HepG2 (cell line): ENCODE data around the gene SLC16A3. TPM values are rescaled to one million over a fixed set of nuclear protein-coding genes. Genes with fewer than 3 reads are reported as not detected.
A peak's percentile ranks its signal among the peaks of the same experiment; 100 is the strongest.

ENCODE experiments used
- ATAC-seq: fragments of 200-7000 bp; cut with Tn5 transposase; 3 replicates; pipeline ENCODE4 v1.9.1; 2020; ENCODE audit warnings: mild to moderate bottlenecking, moderate library complexity
- BruUV-seq: library from RNA; stranded (reverse); fragments of 400-500 nt; replicated peaks from 2 replicates; lab custom pipeline; 2021; lab: Mats Ljungman, UMichigan
- CTCF ChIA-PET: fragments of 300-600 bp; formaldehyde crosslinking; extraction: SDS; loops from one replicate; lab custom pipeline; 2021; ENCODE audit warnings: low total read pairs, inconsistent platforms, low intra/inter-chr PET ratio; lab: Yijun Ruan, JAX
- POLR2A ChIA-PET: fragments of 350-600 bp; sonication (Branson Sonifier 250); formaldehyde crosslinking; loops from one replicate; lab custom pipeline; 2020; ENCODE audit warnings: antibody characterized with exemption, inconsistent platforms; lab: Yijun Ruan, JAX
- DNase-seq: peaks from one replicate; pipeline ENCODE4 v3.0.0-alpha.2; 2015; ENCODE audit warnings: low spot score
- FAIRE-seq: peaks from 3 replicates; lab custom pipeline; 2011; peaks lifted over from hg19 to GRCh38; lab: Jason Lieb, UNC
- H2AFZ ChIP-seq: one replicate; pipeline ENCODE4 v1.6.1; 2011; ENCODE audit warnings: low read length, inconsistent platforms
- H3K27ac ChIP-seq: fragments of 300-600 bp; 3 replicates; pipeline ENCODE4 v1.8.0; 2011; ENCODE audit warnings: mixed run types, mild to moderate bottlenecking, mixed read lengths, low read length, inconsistent platforms; ENCODE audit not compliant: insufficient read depth; ENCODE audit errors: extremely low read length
- H3K27me3 ChIP-seq, 2 experiments: fragments of 200-600 bp in 1 of 2; 2 replicates in 1 of 2; 3 replicates in 1 of 2; pipeline versions ENCODE4 v1.6.0 to v1.8.0; 2011; ENCODE audit warnings: low read length in 2 of 2, mild to moderate bottlenecking in 2 of 2, moderate library complexity in 2 of 2, inconsistent platforms in 1 of 2; ENCODE audit not compliant: insufficient read depth in 2 of 2, control insufficient read depth in 1 of 2
- H3K36me3 ChIP-seq, 2 experiments: fragments of 200-600 bp in 1 of 2; replicated peaks in 1 of 2; 2 replicates in 1 of 2; 3 replicates in 1 of 2; pipeline versions ENCODE4 v1.5.1 to v1.8.0; 2011; ENCODE audit warnings: low read length in 2 of 2, inconsistent platforms in 1 of 2; ENCODE audit not compliant: insufficient read depth in 2 of 2, control insufficient read depth in 1 of 2
- H3K4me1 ChIP-seq: 2 replicates; pipeline ENCODE4 v1.5.1; 2012; ENCODE audit warnings: low read length, inconsistent platforms; ENCODE audit not compliant: insufficient read depth
- H3K4me2 ChIP-seq: 2 replicates; pipeline ENCODE4 v1.6.0; 2011; ENCODE audit warnings: low read depth, low read length, inconsistent platforms
- H3K4me3 ChIP-seq, 3 experiments: fragments of 200-600 bp in 1 of 3; sonication (generic), shearing (Covaris generic) in 1 of 3; replicated peaks in 1 of 3; 2 replicates each; pipeline ENCODE4 v1.5.1; 2011 to 2016; ENCODE audit warnings: low read length in 3 of 3, inconsistent platforms in 2 of 3, low read depth in 2 of 3, mild to moderate bottlenecking in 2 of 3, control low read depth in 1 of 3, mixed read lengths in 1 of 3; ENCODE audit not compliant: insufficient read depth in 1 of 3
- H3K79me2 ChIP-seq: one replicate; pipeline ENCODE4 v1.6.1; 2011; ENCODE audit warnings: low read length, inconsistent platforms; ENCODE audit not compliant: insufficient read depth
- H3K9ac ChIP-seq: 2 replicates; pipeline ENCODE4 v1.6.0; 2011; ENCODE audit warnings: mild to moderate bottlenecking, low read depth, low read length, inconsistent platforms; ENCODE audit not compliant: insufficient read depth
- H3K9me3 ChIP-seq: 2 replicates; pipeline ENCODE4 v1.5.1; 2012; ENCODE audit warnings: mild to moderate bottlenecking, low read length
- H4K20me1 ChIP-seq: 2 replicates; pipeline ENCODE4 v1.6.0; 2011; ENCODE audit warnings: inconsistent platforms, mild to moderate bottlenecking, low read length, moderate library complexity; ENCODE audit not compliant: insufficient read depth
- ASH2L ChIP-seq: fragments of 300-600, 200-600 bp; sonication (generic); IDR thresholded peaks from 2 replicates; pipeline ENCODE4 v1.7.0; 2017; ENCODE audit warnings: low read depth, mild to moderate bottlenecking, moderate library complexity, mixed read lengths, low read length; ENCODE audit not compliant: insufficient read length
- CBX2 ChIP-seq, 2 experiments: fragments of 200-600 bp in 1 of 2; sonication (generic); formaldehyde crosslinking in 1 of 2; IDR thresholded peaks; 2 replicates each; pipeline versions ENCODE4 v1.7.0 to v1.8.1; 2018 to 2022; ENCODE audit warnings: low read depth in 2 of 2, low read length in 1 of 2, mild to moderate bottlenecking in 1 of 2, missing genetic modification reagents in 1 of 2
- GMEB2 ChIP-seq: IDR thresholded peaks from 2 replicates; pipeline ENCODE4 v1.6.1; 2016; ENCODE audit warnings: missing biosample characterization, missing genetic modification reagents, low read depth
- PHF20 ChIP-seq: sonication (generic); formaldehyde crosslinking; IDR thresholded peaks from 2 replicates; pipeline ENCODE4 v1.5.0; 2020; ENCODE audit warnings: mild to moderate bottlenecking, missing genetic modification reagents
- SNAPC2 ChIP-seq: sonication (generic); formaldehyde crosslinking; IDR thresholded peaks from 2 replicates; pipeline ENCODE4 v1.8.1; 2022; ENCODE audit warnings: mild to moderate bottlenecking, missing genetic modification reagents
- UBTF ChIP-seq: sonication (generic); formaldehyde crosslinking; IDR thresholded peaks from 2 replicates; pipeline ENCODE4 v1.4.0; 2020; ENCODE audit warnings: mild to moderate bottlenecking, missing genetic modification reagents
- ZBTB38 ChIP-seq: sonication (generic); formaldehyde crosslinking; IDR thresholded peaks from 2 replicates; pipeline ENCODE4 v1.5.1; 2020; ENCODE audit warnings: mild to moderate bottlenecking, missing genetic modification reagents
- ZFAT ChIP-seq: sonication (generic); formaldehyde crosslinking; conservative IDR thresholded peaks from 2 replicates; pipeline ENCODE4 v1.8.1; 2023; ENCODE audit warnings: missing genetic modification reagents, inconsistent platforms
- WGBS: methylation state at CpG from one replicate; pipeline ENCODE4 v1.1.6; 2017; ENCODE audit warnings: low lambda C conversion rate; 5-methylcytosine and 5-hydroxymethylcytosine counted together
- in situ Hi-C: cut with HindIII; loops from 2 replicates; pipeline ENCODE4 v1.10.0; 2017; ENCODE audit warnings: low pct_unique_long_range_greater_than_20kb; ENCODE audit not compliant: extremely low pct_ligation_motif_present
- intact Hi-C: fragments of 100-400 bp; cut with micrococcal nuclease; formaldehyde crosslinking; loops from one replicate; pipeline ENCODE4 v1.10.0; 2022; ENCODE audit not compliant: unreplicated experiment
- polyA plus RNA-seq, 8 experiments: library from polyadenylated mRNA; depleted of rRNA in 3 of 8; stranded (reverse) in 7 of 8; unstranded in 1 of 8; fragments of >200 nt; fragmentation: Illumina TruSeq in 4 of 8; extraction: Trizol in 4 of 8; gene quantifications; 2 replicates each; pipeline versions ENCODE4 v1.2.1 to v1.2.3, GENCODE V29; 2011 to 2016; ENCODE audit warnings: low read depth in 4 of 8, missing spikeins in 1 of 8, mixed read lengths in 1 of 8; ENCODE audit not compliant: insufficient read depth in 1 of 8
- total RNA-seq, 5 experiments: library from RNA; depleted of rRNA; stranded (reverse); fragments of >200 nt; fragmentation: Illumina TruSeq; extraction: Trizol; gene quantifications; 2 replicates each; pipeline ENCODE4 v1.2.3, GENCODE V29; 2016; ENCODE audit warnings: low read depth in 1 of 5
- TF ChIP-seq, protein P1 (sequence below): sonication (generic); formaldehyde crosslinking; IDR thresholded peaks from 2 replicates; pipeline ENCODE4 v1.5.0; 2020; ENCODE audit warnings: missing genetic modification reagents

SLC16A3 gene
- total and polyA plus RNA-seq, 2 of the 13 experiments (the other 11 are each of a cell fraction or from before 2014, with no cell fraction given) = 242 to 349 TPM

DNA sequence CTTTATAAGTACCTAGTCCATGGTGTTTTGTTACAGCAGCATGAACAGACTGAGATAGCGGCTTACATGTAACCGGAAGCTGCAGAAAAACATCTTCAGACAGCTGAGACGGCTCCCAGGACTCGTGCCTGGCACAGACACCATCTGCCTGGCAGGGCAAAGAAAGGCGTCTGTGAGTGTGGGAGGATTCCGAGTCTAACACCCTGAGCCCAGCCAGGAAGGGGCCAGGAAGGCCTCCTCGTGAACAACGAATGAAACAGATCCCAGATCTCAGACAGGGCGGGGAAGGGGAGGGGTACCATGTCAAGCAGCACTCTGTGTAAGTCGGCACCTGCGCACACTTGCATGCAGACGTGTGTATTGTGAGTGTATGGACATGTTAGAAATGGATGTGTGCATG, 49.0 kb downstream of the SLC16A3 start (continued):
- no peak for TF ChIP-seq GMEB2

- no peaks in the 10 kb centered on the region for H3K79me2 ChIP-seq
- in situ Hi-C loops = no loop called here
- H2AFZ ChIP-seq = no peak overlapping the region
- H3K27me3 ChIP-seq = peaks cover 2 to 9% of the 10 kb centered on the region in 2 experiments; a peak in 4 of 5 replicates
- H3K9ac ChIP-seq = no peak overlapping the region
- peaks cover 70% of the 10 kb centered on the region for H3K4me1 ChIP-seq
- CTCF ChIA-PET = no interaction called here
- TF ChIP-seq CBX2 (IDR thresholded peaks at IDR 0.05; ENCODE audit: low read depth, low read length) = no peak
- no peak for TF ChIP-seq CBX2 (CRISPR knock-in tag; IDR thresholded peaks at IDR 0.05; ENCODE audit: low read depth)
- TF ChIP-seq ZBTB38 (CRISPR knock-in tag) = 0 out of 2 replicates have a peak, but pooled peaks have one; percentile 47
- TF ChIP-seq, all 625 proteins: peak for 1
- H3K4me2 ChIP-seq = no peak overlapping the region
- H3K27ac ChIP-seq = no peak overlapping the region
- H4K20me1 ChIP-seq = no peaks in the 10 kb centered on the region
- FAIRE-seq (no peak), ATAC-seq (no peak), DNase-seq (no peak)
- POLR2A ChIA-PET = no interaction called here
- intact Hi-C loops = no loop called here
- no peaks in the 10 kb centered on the region for H3K36me3 ChIP-seq
- no TSS peak for BruUV-seq
- no peaks in the 10 kb centered on the region for H3K9me3 ChIP-seq
- no peak overlapping the region for H3K4me3 ChIP-seq
- 92% methylated on average over 9 of the region's 9 CpGs for WGBS
Observed at GRCh38 chr17:82278308-82278707, 49.5 kb downstream of the SLC16A3 start.

GRCh38 chr17:82278786-82279391, 50.0 kb downstream of the SLC16A3 start:
- DNase-seq = no peak
- CTCF ChIA-PET = no interaction called here
- TF ChIP-seq UBTF (CRISPR knock-in tag) = 0 out of 2 replicates have a peak, but pooled peaks have one; percentile 24
- no peak for TF ChIP-seq SNAPC2 (CRISPR knock-in tag)
- no peak for TF ChIP-seq ZFAT (CRISPR knock-in tag)
- TF ChIP-seq ASH2L = no peak
- TF ChIP-seq, protein P1, sequence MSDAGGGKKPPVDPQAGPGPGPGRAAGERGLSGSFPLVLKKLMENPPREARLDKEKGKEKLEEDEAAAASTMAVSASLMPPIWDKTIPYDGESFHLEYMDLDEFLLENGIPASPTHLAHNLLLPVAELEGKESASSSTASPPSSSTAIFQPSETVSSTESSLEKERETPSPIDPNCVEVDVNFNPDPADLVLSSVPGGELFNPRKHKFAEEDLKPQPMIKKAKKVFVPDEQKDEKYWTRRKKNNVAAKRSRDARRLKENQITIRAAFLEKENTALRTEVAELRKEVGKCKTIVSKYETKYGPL (CRISPR knock-in tag) = no peak
- no peak for TF ChIP-seq PHF20 (CRISPR knock-in tag)

More at GRCh38 chr17:82278786-82279391, 50.0 kb downstream of the SLC16A3 start:
- no peak overlapping the region for H3K9ac ChIP-seq
- H3K27ac ChIP-seq = no peak overlapping the region
- intact Hi-C loops (no loop called here), in situ Hi-C loops (no loop called here)
- no peak overlapping the region for H2AFZ ChIP-seq
- H3K4me3 ChIP-seq = no peak overlapping the region
- no peaks in the 10 kb centered on the region for H3K79me2 ChIP-seq
- ATAC-seq (no peak), FAIRE-seq (no peak)
- no peak overlapping the region for H3K4me2 ChIP-seq
- H3K9me3 ChIP-seq = no peaks in the 10 kb centered on the region
- BruUV-seq = no TSS peak
- H3K36me3 ChIP-seq = no peaks in the 10 kb centered on the region
- POLR2A ChIA-PET = no interaction called here
- 78% methylated on average over 14 of the region's 16 CpGs for WGBS
- H3K4me1 ChIP-seq = peaks cover 73% of the 10 kb centered on the region
- H4K20me1 ChIP-seq = no peaks in the 10 kb centered on the region
- peaks cover 2 to 14% of the 10 kb centered on the region in 2 experiments; a peak in 4 of 5 replicates for H3K27me3 ChIP-seq
